ENCODE data around the gene OTUB2.

GRCh38 chr14:94025720-94026119, 420 bp upstream of the OTUB2 start:
- TF ChIP-seq POLR2A (IDR thresholded peaks at IDR 0.05): no peak
- no peak for TF ChIP-seq CTCF (IDR thresholded peaks at IDR 0.05)
